ENCODE data around the gene SLFN5. TPM values are rescaled to one million over a fixed set of nuclear protein-coding genes. Genes with fewer than 3 reads are reported as not detected.

SLFN5 gene
- total RNA-seq, 4 donors from 2014 or later = 12.1 to 30.1 (median 17.7) TPM

GRCh38 chr17:35241520-35241919 is 1.4 kb upstream of the SLFN5 start:
- H3K27ac ChIP-seq = peak overlapping the region in 2 of 3 donors; percentile 87 to 98

DNA sequence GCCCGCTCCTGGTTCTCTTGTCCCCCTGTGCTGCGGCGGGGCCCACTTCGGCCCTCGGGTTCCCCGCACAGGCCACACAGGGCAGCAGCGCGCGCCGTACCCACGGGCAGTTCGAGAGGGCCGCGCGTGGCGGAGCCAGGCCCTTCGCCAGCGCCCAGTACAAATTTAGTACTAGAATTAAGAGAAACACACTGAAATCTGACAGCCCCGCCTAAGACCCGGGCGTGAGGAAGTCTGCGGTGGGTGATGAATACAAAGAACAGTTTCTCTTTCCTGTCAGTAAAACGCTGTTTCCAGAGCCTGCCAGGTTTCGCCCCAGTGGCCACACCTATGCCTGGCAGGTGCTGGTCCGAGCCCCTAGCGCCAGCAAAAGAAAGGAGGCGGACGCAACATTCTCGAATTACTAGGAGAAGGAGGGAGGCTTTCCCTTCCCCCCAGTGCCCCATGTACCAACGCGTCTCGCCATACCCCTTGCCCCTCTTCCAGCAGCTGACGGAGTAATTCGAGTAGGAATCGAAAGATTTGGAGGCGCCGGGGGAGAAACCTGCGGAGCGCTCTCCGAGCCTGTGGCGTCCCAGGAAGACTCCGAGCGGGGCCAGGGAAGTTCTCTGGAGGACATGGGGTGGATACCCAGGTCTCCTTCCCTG is 591 bp upstream of the SLFN5 start:
- Histone ChIP-seq H3K27ac (peak overlapping the region; percentile 87 to 99 (median 98)), H3K27me3 (no peaks in the 10 kb centered on the region), H3K4me3 (replicated peaks in 1 of 3) (peak overlapping the region; percentile 27 to 96 (median 52)), H3K9me3 (no peaks in the 10 kb centered on the region), H3K4me1 (peaks cover 18 to 19% of the 10 kb centered on the region in 2 donors), H3K36me3 (no peaks in the 10 kb centered on the region)
- intact Hi-C loops (cut with DNase I) = loop anchor here (10.0 kb wide), 4 partner anchors 123 to 323 kb away; partner anchors contain the start of genes LIG3 and SLFN14
- no peak for TF ChIP-seq POLR2A (IDR thresholded peaks at IDR 0.05)
- TF ChIP-seq, protein P1, sequence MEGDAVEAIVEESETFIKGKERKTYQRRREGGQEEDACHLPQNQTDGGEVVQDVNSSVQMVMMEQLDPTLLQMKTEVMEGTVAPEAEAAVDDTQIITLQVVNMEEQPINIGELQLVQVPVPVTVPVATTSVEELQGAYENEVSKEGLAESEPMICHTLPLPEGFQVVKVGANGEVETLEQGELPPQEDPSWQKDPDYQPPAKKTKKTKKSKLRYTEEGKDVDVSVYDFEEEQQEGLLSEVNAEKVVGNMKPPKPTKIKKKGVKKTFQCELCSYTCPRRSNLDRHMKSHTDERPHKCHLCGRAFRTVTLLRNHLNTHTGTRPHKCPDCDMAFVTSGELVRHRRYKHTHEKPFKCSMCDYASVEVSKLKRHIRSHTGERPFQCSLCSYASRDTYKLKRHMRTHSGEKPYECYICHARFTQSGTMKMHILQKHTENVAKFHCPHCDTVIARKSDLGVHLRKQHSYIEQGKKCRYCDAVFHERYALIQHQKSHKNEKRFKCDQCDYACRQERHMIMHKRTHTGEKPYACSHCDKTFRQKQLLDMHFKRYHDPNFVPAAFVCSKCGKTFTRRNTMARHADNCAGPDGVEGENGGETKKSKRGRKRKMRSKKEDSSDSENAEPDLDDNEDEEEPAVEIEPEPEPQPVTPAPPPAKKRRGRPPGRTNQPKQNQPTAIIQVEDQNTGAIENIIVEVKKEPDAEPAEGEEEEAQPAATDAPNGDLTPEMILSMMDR (IDR thresholded peaks at IDR 0.05) = peak in 5 of 6 experiments; percentile 34 to 64 (median 54)
- DNase-seq = peak; percentile 86 to 88
- 1 to 7% methylated on average over 28 to 43 of the region's 43 CpGs for WGBS, 2 donors

More at GRCh38 chr17:35241520-35241919, 1.4 kb upstream of the SLFN5 start:
- WGBS, 2 donors = 83 to 88% methylated on average over 19 of the region's 19 CpGs
- no peaks in the 10 kb centered on the region for H3K9me3 ChIP-seq
- no peaks in the 10 kb centered on the region for H3K36me3 ChIP-seq
- no peak for TF ChIP-seq POLR2A (IDR thresholded peaks at IDR 0.05)
- TF ChIP-seq, protein P1 (IDR thresholded peaks at IDR 0.05) = no peak
- peak overlapping the region in 1 of 3 donors; percentile 52 for H3K4me3 ChIP-seq (replicated peaks in 1 of 3)
- intact Hi-C loops (cut with DNase I) = loop anchor here (10.0 kb wide), 4 partner anchors 123 to 323 kb away; partner anchors contain the start of genes LIG3 and SLFN14
- no peaks in the 10 kb centered on the region for H3K27me3 ChIP-seq
- DNase-seq = peak in 1 of 2 donors; percentile 2
- peaks cover 18 to 19% of the 10 kb centered on the region in 2 donors for H3K4me1 ChIP-seq

- intact Hi-C loops (cut with DNase I) = loop anchor here (10.0 kb wide), 4 partner anchors 121 to 321 kb away; partner anchors contain the start of genes LIG3 and SLFN14
- TF ChIP-seq, protein P1 (IDR thresholded peaks at IDR 0.05) = no peak
- no peak for TF ChIP-seq POLR2A (IDR thresholded peaks at IDR 0.05)
- Histone ChIP-seq H3K36me3 (no peaks in the 10 kb centered on the region), H3K27me3 (no peaks in the 10 kb centered on the region), H3K4me3 (replicated peaks in 1 of 3) (peak overlapping the region; percentile 34 to 96 (median 52)), H3K9me3 (no peaks in the 10 kb centered on the region), H3K4me1 (peaks cover 18 to 19% of the 10 kb centered on the region in 2 donors), H3K27ac (peak overlapping the region; percentile 87 to 99 (median 98))
- WGBS, 2 donors = 8 to 10% methylated on average over 14 of the region's 14 CpGs
- DNase-seq = peak; percentile 30 to 34
These were observed 879 bp downstream of the SLFN5 start for GRCh38 chr17:35243561-35244340.

- no peaks in the 10 kb centered on the region for H3K27me3 ChIP-seq
- no peaks in the 10 kb centered on the region for H3K36me3 ChIP-seq
- H3K4me1 ChIP-seq = peaks cover 18 to 19% of the 10 kb centered on the region in 2 donors
- H3K4me3 ChIP-seq (replicated peaks in 1 of 3) = peak overlapping the region in 1 of 3 donors; percentile 52
- no peak for TF ChIP-seq POLR2A (IDR thresholded peaks at IDR 0.05)
- TF ChIP-seq, protein P1 (IDR thresholded peaks at IDR 0.05) = no peak
- peak; percentile 41 to 51 for DNase-seq
- 33 to 41% methylated on average over 13 of the region's 13 CpGs for WGBS, 2 donors
- H3K27ac ChIP-seq = peak overlapping the region; percentile 22 to 98 (median 87)
- no peaks in the 10 kb centered on the region for H3K9me3 ChIP-seq
- intact Hi-C loops (cut with DNase I) = loop anchor here (10.0 kb wide), 4 partner anchors 120 to 320 kb away; partner anchors contain the start of genes LIG3 and SLFN14
These were observed 1.7 kb downstream of the SLFN5 start for GRCh38 chr17:35244341-35245195.

Measured in thyroid gland (tissue), 4 donors.